Measurements from ENCODE around the gene PCMT1. TPM values are rescaled to one million over a fixed set of nuclear protein-coding genes. Genes with fewer than 3 reads are reported as not detected.

The PCMT1 gene
- total and polyA plus RNA-seq, 9 of the 15 experiments (the other 6 are each of a cell fraction or from before 2014, with no cell fraction given), result 217 to 541 (median 327) TPM

- no peak; a peak in 2 of 4 replicates for TF ChIP-seq MAZ (CRISPR knock-in tag; conservative IDR thresholded peaks at IDR 0.05 in 1 of 2, IDR thresholded peaks at IDR 0.05 in 1 of 2)
- no peak for TF ChIP-seq HIVEP1 (CRISPR knock-in tag; IDR thresholded peaks at IDR 0.05)
- TF ChIP-seq ZNF282 (CRISPR knock-in tag; IDR thresholded peaks at IDR 0.05), result no peak
- TF ChIP-seq MAFG (tag; conservative IDR thresholded peaks at IDR 0.05), result no peak
- TF ChIP-seq HMG20B (CRISPR knock-in tag; IDR thresholded peaks at IDR 0.05), result no peak; the same call in 1 of the 2 replicates
- TF ChIP-seq, protein P1, sequence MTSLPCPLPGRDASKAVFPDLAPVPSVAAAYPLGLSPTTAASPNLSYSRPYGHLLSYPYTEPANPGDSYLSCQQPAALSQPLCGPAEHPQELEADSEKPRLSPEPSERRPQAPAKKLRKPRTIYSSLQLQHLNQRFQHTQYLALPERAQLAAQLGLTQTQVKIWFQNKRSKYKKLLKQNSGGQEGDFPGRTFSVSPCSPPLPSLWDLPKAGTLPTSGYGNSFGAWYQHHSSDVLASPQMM (CRISPR knock-in tag; IDR thresholded peaks at IDR 0.05), result no peak
- no peak for TF ChIP-seq TFAM (CRISPR knock-in tag; conservative IDR thresholded peaks at IDR 0.05)
- TF ChIP-seq, protein P2, sequence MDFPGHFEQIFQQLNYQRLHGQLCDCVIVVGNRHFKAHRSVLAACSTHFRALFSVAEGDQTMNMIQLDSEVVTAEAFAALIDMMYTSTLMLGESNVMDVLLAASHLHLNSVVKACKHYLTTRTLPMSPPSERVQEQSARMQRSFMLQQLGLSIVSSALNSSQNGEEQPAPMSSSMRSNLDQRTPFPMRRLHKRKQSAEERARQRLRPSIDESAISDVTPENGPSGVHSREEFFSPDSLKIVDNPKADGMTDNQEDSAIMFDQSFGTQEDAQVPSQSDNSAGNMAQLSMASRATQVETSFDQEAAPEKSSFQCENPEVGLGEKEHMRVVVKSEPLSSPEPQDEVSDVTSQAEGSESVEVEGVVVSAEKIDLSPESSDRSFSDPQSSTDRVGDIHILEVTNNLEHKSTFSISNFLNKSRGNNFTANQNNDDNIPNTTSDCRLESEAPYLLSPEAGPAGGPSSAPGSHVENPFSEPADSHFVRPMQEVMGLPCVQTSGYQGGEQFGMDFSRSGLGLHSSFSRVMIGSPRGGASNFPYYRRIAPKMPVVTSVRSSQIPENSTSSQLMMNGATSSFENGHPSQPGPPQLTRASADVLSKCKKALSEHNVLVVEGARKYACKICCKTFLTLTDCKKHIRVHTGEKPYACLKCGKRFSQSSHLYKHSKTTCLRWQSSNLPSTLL (IDR thresholded peaks at IDR 0.05), result no peak
- TF ChIP-seq FOXA3 (CRISPR knock-in tag; conservative IDR thresholded peaks at IDR 0.05 in 1 of 2, IDR thresholded peaks at IDR 0.05 in 1 of 2), result peak in 1 of 2 experiments; percentile 86; a peak in 1 of 4 replicates
- peak; percentile 93 for TF ChIP-seq TAF1 (IDR thresholded peaks at IDR 0.05; ENCODE audit: control insufficient read depth, extremely low read depth, insufficient read depth, low read length, severe bottlenecking)
- no peak for TF ChIP-seq TRIM25 (IDR thresholded peaks at IDR 0.05; ENCODE audit: borderline replicate concordance)
- TF ChIP-seq ZNF347 (CRISPR knock-in tag; IDR thresholded peaks at IDR 0.05; ENCODE audit: low read depth), result no peak
- TF ChIP-seq ZNF431 (CRISPR knock-in tag; IDR thresholded peaks at IDR 0.05), result no peak; the same call in none of the 2 replicates
- no peak for TF ChIP-seq ZNF696 (CRISPR knock-in tag; conservative IDR thresholded peaks at IDR 0.05)
- TF ChIP-seq NFIC (IDR thresholded peaks at IDR 0.05), result no peak
- TF ChIP-seq, protein P3, sequence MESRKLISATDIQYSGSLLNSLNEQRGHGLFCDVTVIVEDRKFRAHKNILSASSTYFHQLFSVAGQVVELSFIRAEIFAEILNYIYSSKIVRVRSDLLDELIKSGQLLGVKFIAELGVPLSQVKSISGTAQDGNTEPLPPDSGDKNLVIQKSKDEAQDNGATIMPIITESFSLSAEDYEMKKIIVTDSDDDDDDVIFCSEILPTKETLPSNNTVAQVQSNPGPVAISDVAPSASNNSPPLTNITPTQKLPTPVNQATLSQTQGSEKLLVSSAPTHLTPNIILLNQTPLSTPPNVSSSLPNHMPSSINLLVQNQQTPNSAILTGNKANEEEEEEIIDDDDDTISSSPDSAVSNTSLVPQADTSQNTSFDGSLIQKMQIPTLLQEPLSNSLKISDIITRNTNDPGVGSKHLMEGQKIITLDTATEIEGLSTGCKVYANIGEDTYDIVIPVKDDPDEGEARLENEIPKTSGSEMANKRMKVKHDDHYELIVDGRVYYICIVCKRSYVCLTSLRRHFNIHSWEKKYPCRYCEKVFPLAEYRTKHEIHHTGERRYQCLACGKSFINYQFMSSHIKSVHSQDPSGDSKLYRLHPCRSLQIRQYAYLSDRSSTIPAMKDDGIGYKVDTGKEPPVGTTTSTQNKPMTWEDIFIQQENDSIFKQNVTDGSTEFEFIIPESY (CRISPR knock-in tag; IDR thresholded peaks at IDR 0.05), result no peak
- no peak for TF ChIP-seq CHD4 (IDR thresholded peaks at IDR 0.05; ENCODE audit: insufficient read depth, insufficient replicate concordance, low read depth, low read length, poor library complexity, severe bottlenecking)
- no peak for TF ChIP-seq RBM25 (IDR thresholded peaks at IDR 0.05; ENCODE audit: low read depth, low read length, severe bottlenecking)
- no peak; the same call in 1 of the 2 replicates for TF ChIP-seq JUND (IDR thresholded peaks at IDR 0.05; ENCODE audit: borderline replicate concordance, low read depth, low read length)
- TF ChIP-seq JUND (tag; IDR thresholded peaks at IDR 0.05; ENCODE audit: borderline replicate concordance, low read depth, low read length), result no peak
- TF ChIP-seq KLF13 (tag; IDR thresholded peaks at IDR 0.05; ENCODE audit: borderline replicate concordance, low read depth), result peak; percentile 38; the same call in 1 of the 2 replicates
Measured at GRCh38 chr6:149749594-149750135, at the start of gene PCMT1 (continued).
